Skin of body (tissue), 2 donors: ENCODE data around the gene UBE2H. TPM values are rescaled to one million over a fixed set of nuclear protein-coding genes. Genes with fewer than 3 reads are reported as not detected.
"Not testable (repeated sequence)": the region's sequence is repeated elsewhere in the genome, so short reads cannot be mapped to it uniquely, and the experiment has no call there.

Experiments
- DNase-seq: peaks from one replicate; lab custom pipeline; 2025; lab: John Stamatoyannopoulos, UW
- total RNA-seq: library from RNA; depleted of rRNA; stranded (reverse); fragments of >200 nt; gene quantifications from one replicate; pipeline ENCODE4 v1.2.3, GENCODE V29; 2014

UBE2H gene
- total RNA-seq, 1 donor from 2014 or later, result 80.6 TPM

GRCh38 chr7:129875160-129875559, 77.6 kb downstream of the UBE2H start:
- no peak for DNase-seq

- DNase-seq, result no peak
These were observed 78.0 kb downstream of the UBE2H start for GRCh38 chr7:129874722-129875121.

GRCh38 chr7:129872054-129872453, 80.7 kb downstream of the UBE2H start:
- no peak for DNase-seq

GRCh38 chr7:129870668-129871067, 82.1 kb downstream of the UBE2H start:
- no peak for DNase-seq

GRCh38 chr7:129866251-129866650, 86.5 kb downstream of the UBE2H start:
- DNase-seq, result no peak

- DNase-seq, result no peak
These were observed 86.9 kb downstream of the UBE2H start for GRCh38 chr7:129865925-129866201.

- DNase-seq, result no peak
These were observed 87.5 kb downstream of the UBE2H start for GRCh38 chr7:129865093-129865924.

GRCh38 chr7:129864676-129865075, 88.1 kb downstream of the UBE2H start:
- DNase-seq, result not testable (repeated sequence)

GRCh38 chr7:129864042-129864441, 88.7 kb downstream of the UBE2H start:
- no peak for DNase-seq

GRCh38 chr7:129862682-129863081, 90.1 kb downstream of the UBE2H start:
- no peak for DNase-seq

GRCh38 chr7:129860784-129861183, 92.0 kb downstream of the UBE2H start:
- not testable (repeated sequence) for DNase-seq

GRCh38 chr7:129859183-129859582, 93.6 kb downstream of the UBE2H start:
- DNase-seq, result no peak

- DNase-seq, result no peak
These were observed 94.3 kb downstream of the UBE2H start for GRCh38 chr7:129858490-129858889.

GRCh38 chr7:129857313-129857712, 95.4 kb downstream of the UBE2H start:
- DNase-seq, result no peak

GRCh38 chr7:129855935-129856717, 96.6 kb downstream of the UBE2H start:
- no peak for DNase-seq

- peak; percentile 94 for DNase-seq
These were observed 97.5 kb downstream of the UBE2H start for GRCh38 chr7:129855234-129855673.

GRCh38 chr7:129854401-129854800, 98.4 kb downstream of the UBE2H start:
- DNase-seq, result no peak

GRCh38 chr7:129853661-129854268, 99.0 kb downstream of the UBE2H start:
- no peak for DNase-seq

- no peak for DNase-seq
These were observed 101.0 kb downstream of the UBE2H start for GRCh38 chr7:129851809-129852208.

- DNase-seq, result no peak
These were observed 101.6 kb downstream of the UBE2H start for GRCh38 chr7:129851174-129851573.

- DNase-seq, result no peak
These were observed 104.3 kb downstream of the UBE2H start for GRCh38 chr7:129848436-129848835.

GRCh38 chr7:129845972-129846327, 106.8 kb downstream of the UBE2H start:
- DNase-seq, result no peak
